ENCODE measurements around the gene MICAL1.

DNA sequence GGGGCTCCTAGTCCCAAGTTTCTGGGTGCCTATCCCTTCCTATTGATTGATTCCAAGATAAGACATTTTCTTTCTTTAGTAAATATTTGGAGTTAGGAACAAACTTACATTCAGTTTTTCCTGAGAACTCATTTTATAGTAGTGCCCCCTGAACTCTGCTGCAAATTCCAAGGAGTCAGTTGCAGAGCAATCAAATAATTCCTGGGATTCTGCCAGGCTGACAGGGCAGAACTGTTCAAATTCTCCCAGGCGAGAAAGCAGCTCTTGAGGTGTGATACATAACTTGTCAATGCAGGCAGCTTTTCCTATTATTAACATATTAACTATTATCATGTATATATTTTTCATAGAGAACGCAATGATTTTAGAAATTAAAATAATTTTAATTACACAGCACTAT, 43.4 kb upstream of the MICAL1 start:
- TF ChIP-seq, protein P1, sequence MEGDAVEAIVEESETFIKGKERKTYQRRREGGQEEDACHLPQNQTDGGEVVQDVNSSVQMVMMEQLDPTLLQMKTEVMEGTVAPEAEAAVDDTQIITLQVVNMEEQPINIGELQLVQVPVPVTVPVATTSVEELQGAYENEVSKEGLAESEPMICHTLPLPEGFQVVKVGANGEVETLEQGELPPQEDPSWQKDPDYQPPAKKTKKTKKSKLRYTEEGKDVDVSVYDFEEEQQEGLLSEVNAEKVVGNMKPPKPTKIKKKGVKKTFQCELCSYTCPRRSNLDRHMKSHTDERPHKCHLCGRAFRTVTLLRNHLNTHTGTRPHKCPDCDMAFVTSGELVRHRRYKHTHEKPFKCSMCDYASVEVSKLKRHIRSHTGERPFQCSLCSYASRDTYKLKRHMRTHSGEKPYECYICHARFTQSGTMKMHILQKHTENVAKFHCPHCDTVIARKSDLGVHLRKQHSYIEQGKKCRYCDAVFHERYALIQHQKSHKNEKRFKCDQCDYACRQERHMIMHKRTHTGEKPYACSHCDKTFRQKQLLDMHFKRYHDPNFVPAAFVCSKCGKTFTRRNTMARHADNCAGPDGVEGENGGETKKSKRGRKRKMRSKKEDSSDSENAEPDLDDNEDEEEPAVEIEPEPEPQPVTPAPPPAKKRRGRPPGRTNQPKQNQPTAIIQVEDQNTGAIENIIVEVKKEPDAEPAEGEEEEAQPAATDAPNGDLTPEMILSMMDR (IDR thresholded peaks at IDR 0.05), result no peak
- TF ChIP-seq POLR2A (IDR thresholded peaks at IDR 0.05), result no peak

Data from adrenal gland (tissue), 5 donors.